HEK293 (cell line): ENCODE data around the gene CSTF1.

Experiments used
- CTCF ChIA-PET: fragments of 350-600 bp; formaldehyde crosslinking; extraction: SDS; loops from one replicate; lab custom pipeline; 2021; ENCODE audit warnings: antibody characterized with exemption; lab: Yijun Ruan, JAX
- POLR2A ChIA-PET: fragments of 300-600 bp; formaldehyde crosslinking; extraction: SDS; loops from one replicate; lab custom pipeline; 2020; ENCODE audit warnings: antibody characterized with exemption, inconsistent platforms; lab: Yijun Ruan, JAX
- H3K27ac ChIP-seq: fragments of 200-500 bp; sonication (Bioruptor generic); 2 replicates; pipeline ENCODE4 v1.5.1; 2014; ENCODE audit warnings: low read depth, low read length, control low read depth, inconsistent platforms; ENCODE audit errors: extremely low read depth
- H3K36me3 ChIP-seq, 2 experiments: fragments of 200-500 bp in 1 of 2; sonication (Bioruptor generic) in 1 of 2; 1 replicate in 1 of 2; 2 replicates in 1 of 2; pipeline ENCODE4 v1.5.1; 2014 to 2017; ENCODE audit warnings: inconsistent platforms in 2 of 2, low read length in 2 of 2; ENCODE audit not compliant: control insufficient read depth in 2 of 2, insufficient read depth in 1 of 2
- H3K4me1 ChIP-seq: fragments of 200-500 bp; sonication (Bioruptor generic); 2 replicates; pipeline ENCODE4 v1.5.1; 2014; ENCODE audit warnings: mild to moderate bottlenecking, low read length, inconsistent platforms; ENCODE audit not compliant: control insufficient read depth, insufficient read depth
- H3K4me3 ChIP-seq: 2 replicates; pipeline ENCODE4 v1.5.1; 2011; ENCODE audit warnings: low read depth, mild to moderate bottlenecking, control low read depth, low read length, moderate library complexity
- H3K9me3 ChIP-seq: fragments of 200-500 bp; sonication (Bioruptor generic); 2 replicates; pipeline ENCODE4 v1.5.1; 2014; ENCODE audit warnings: low read depth, low read length, inconsistent platforms; ENCODE audit not compliant: control insufficient read depth, insufficient read depth
- GLIS2 ChIP-seq: fragments of 450-650 bp; formaldehyde crosslinking; IDR thresholded peaks from 2 replicates; pipeline ENCODE4 v1.5.1; 2016; ENCODE audit warnings: missing biosample characterization, missing genetic modification characterization
- HIC1 ChIP-seq: fragments of 450-650 bp; formaldehyde crosslinking; IDR thresholded peaks from 2 replicates; pipeline ENCODE4 v1.5.1; 2016; ENCODE audit warnings: missing biosample characterization, missing genetic modification characterization
- KLF8 ChIP-seq: fragments of 450-650 bp; formaldehyde crosslinking; IDR thresholded peaks from 2 replicates; pipeline ENCODE4 v1.5.1; 2016; ENCODE audit warnings: missing biosample characterization, missing genetic modification characterization
- PRDM10 ChIP-seq: fragments of 450-650 bp; formaldehyde crosslinking; IDR thresholded peaks from 2 replicates; pipeline ENCODE4 v1.5.1; 2016; ENCODE audit warnings: missing biosample characterization, missing genetic modification characterization
- PRDM4 ChIP-seq: fragments of 450-650 bp; formaldehyde crosslinking; IDR thresholded peaks from 2 replicates; pipeline ENCODE4 v1.5.1; 2017; ENCODE audit warnings: missing biosample characterization, missing genetic modification characterization
- REST ChIP-seq: fragments of 450-650 bp; formaldehyde crosslinking; IDR thresholded peaks from 2 replicates; pipeline ENCODE4 v1.5.1; 2016; ENCODE audit warnings: missing biosample characterization, missing genetic modification characterization
- SETDB1 ChIP-seq: IDR thresholded peaks from one replicate; pipeline ENCODE4 v1.6.1; 2017; ENCODE audit warnings: mild to moderate bottlenecking, low read length, moderate library complexity, mixed read lengths; ENCODE audit not compliant: insufficient read length
- TCF7L2 ChIP-seq: IDR thresholded peaks from 2 replicates; pipeline ENCODE4 v1.6.1; 2011; ENCODE audit warnings: low read depth, mild to moderate bottlenecking, inconsistent platforms, low read length, moderate library complexity, borderline replicate concordance
- ZFHX2 ChIP-seq: fragments of 450-650 bp; formaldehyde crosslinking; conservative IDR thresholded peaks from 2 replicates; pipeline ENCODE4 v1.5.1; 2016; ENCODE audit warnings: missing biosample characterization, missing genetic modification characterization
- ZNF169 ChIP-seq: fragments of 450-650 bp; formaldehyde crosslinking; IDR thresholded peaks from 2 replicates; pipeline ENCODE4 v1.5.1; 2016; ENCODE audit warnings: missing biosample characterization, missing genetic modification characterization
- ZNF202 ChIP-seq: fragments of 450-650 bp; formaldehyde crosslinking; IDR thresholded peaks from 2 replicates; pipeline ENCODE4 v1.5.1; 2016; ENCODE audit warnings: missing biosample characterization, missing genetic modification characterization, borderline replicate concordance
- ZNF23 ChIP-seq: fragments of 450-650 bp; formaldehyde crosslinking; IDR thresholded peaks from 2 replicates; pipeline ENCODE4 v1.5.1; 2016; ENCODE audit warnings: missing biosample characterization, missing genetic modification characterization, borderline replicate concordance
- ZNF24 ChIP-seq: fragments of 450-650 bp; formaldehyde crosslinking; IDR thresholded peaks from 2 replicates; pipeline ENCODE4 v1.5.1; 2016; ENCODE audit warnings: missing biosample characterization, missing genetic modification characterization
- ZNF404 ChIP-seq: fragments of 450-650 bp; formaldehyde crosslinking; IDR thresholded peaks from 2 replicates; pipeline ENCODE4 v1.5.1; 2017; ENCODE audit warnings: missing biosample characterization, missing genetic modification characterization
- ZNF571 ChIP-seq: fragments of 450-650 bp; formaldehyde crosslinking; IDR thresholded peaks from 2 replicates; pipeline ENCODE4 v1.5.0; 2017; ENCODE audit warnings: missing biosample characterization, missing genetic modification characterization
- ZNF624 ChIP-seq: fragments of 450-650 bp; formaldehyde crosslinking; IDR thresholded peaks from 2 replicates; pipeline ENCODE4 v1.5.1; 2017; ENCODE audit warnings: missing biosample characterization, missing genetic modification characterization
- ZNF645 ChIP-seq: fragments of 450-650 bp; formaldehyde crosslinking; IDR thresholded peaks from 2 replicates; pipeline ENCODE4; 2016; ENCODE audit warnings: missing biosample characterization, missing genetic modification characterization
- ZNF707 ChIP-seq: fragments of 450-650 bp; formaldehyde crosslinking; IDR thresholded peaks from 2 replicates; pipeline ENCODE4 v1.5.1; 2016; ENCODE audit warnings: missing biosample characterization, missing genetic modification characterization
- ZNF792 ChIP-seq: fragments of 450-650 bp; formaldehyde crosslinking; IDR thresholded peaks from 2 replicates; pipeline ENCODE4 v1.5.1; 2016; ENCODE audit warnings: missing biosample characterization, missing genetic modification characterization

CSTF1 gene

GRCh38 chr20:56350842-56351241 is 41.6 kb upstream of the CSTF1 start:
- H3K36me3 ChIP-seq = no peaks in the 10 kb centered on the region
- H3K4me3 ChIP-seq = no peak overlapping the region
- no peak overlapping the region for H3K27ac ChIP-seq
- no peaks in the 10 kb centered on the region for H3K9me3 ChIP-seq
- ChIA-PET POLR2A (no interaction called here), CTCF (no interaction called here)
- TF ChIP-seq ZFHX2 = no peak
- no peak for TF ChIP-seq GLIS2
- TF ChIP-seq ZNF24 (tag by site-specific recombination) = no peak
- TF ChIP-seq ZNF571 (tag by site-specific recombination) = no peak
- no peak for TF ChIP-seq ZNF624 (tag by site-specific recombination)
- no peak for TF ChIP-seq ZNF792 (tag by site-specific recombination)
- no peak for TF ChIP-seq HIC1 (tag by site-specific recombination)
- TF ChIP-seq PRDM4 = no peak
- no peak for TF ChIP-seq TCF7L2
- TF ChIP-seq ZNF169 = no peak
- TF ChIP-seq KLF8 = no peak
- H3K4me1 ChIP-seq = 0 out of 2 replicates have a peak, but pooled peaks cover 3% of the 10 kb centered on the region

GRCh38 chr20:56352345-56353055 is 39.9 kb upstream of the CSTF1 start:
- TF ChIP-seq ZNF24 (tag by site-specific recombination) (no peak), REST (tag by site-specific recombination) (no peak), PRDM10 (tag by site-specific recombination) (no peak), ZNF645 (tag by site-specific recombination) (no peak), ZNF202 (tag by site-specific recombination) (no peak), ZNF404 (no peak), ZNF707 (tag by site-specific recombination) (no peak), ZNF23 (tag by site-specific recombination) (no peak), SETDB1 (no peak)
- TF ChIP-seq, all 188 proteins: peak for 0
- ChIA-PET CTCF (interaction anchor here (0.6 to 3.1 kb wide), 3 partner anchors 9 to 701 kb away, joined by 4 to 15 read pairs (median 5); no protein-coding TSS in a partner anchor), POLR2A (no interaction called here)
- Histone ChIP-seq H3K4me3 (no peak overlapping the region), H3K27ac (no peak overlapping the region), H3K36me3 (no peaks in the 10 kb centered on the region), H3K9me3 (no peaks in the 10 kb centered on the region), H3K4me1 (0 out of 2 replicates have a peak, but pooled peaks cover 3% of the 10 kb centered on the region)
